OCI-LY7 (cell line): Measurements from ENCODE around the gene KLK8.

Experiments used
- CTCF ChIP-seq: fragments of 200-600 bp; sonication (generic); conservative IDR thresholded peaks from 2 replicates; pipeline ENCODE4 v1.5.1; 2014; ENCODE audit warnings: mild to moderate bottlenecking, antibody characterized with exemption, low read length, moderate library complexity, mixed read lengths
- EZH2phosphoT487 ChIP-seq: fragments of 200-600 bp; sonication (generic); IDR thresholded peaks from 2 replicates; pipeline ENCODE4 v1.6.1; 2018; ENCODE audit warnings: low read depth, borderline replicate concordance, mild to moderate bottlenecking, mixed run types, antibody characterized with exemption, low read length, moderate library complexity, mixed read lengths

GRCh38 chr19:51003316-51003715 is 1.9 kb upstream of the KLK8 start:
- TF ChIP-seq CTCF (no peak), EZH2phosphoT487 (no peak)
